Measurements from ENCODE around the gene CKAP5. TPM values are rescaled to one million over a fixed set of nuclear protein-coding genes. Genes with fewer than 3 reads are reported as not detected.

Gene CKAP5
- total RNA-seq, 1 donor from 2014 or later: 247 TPM

DNA sequence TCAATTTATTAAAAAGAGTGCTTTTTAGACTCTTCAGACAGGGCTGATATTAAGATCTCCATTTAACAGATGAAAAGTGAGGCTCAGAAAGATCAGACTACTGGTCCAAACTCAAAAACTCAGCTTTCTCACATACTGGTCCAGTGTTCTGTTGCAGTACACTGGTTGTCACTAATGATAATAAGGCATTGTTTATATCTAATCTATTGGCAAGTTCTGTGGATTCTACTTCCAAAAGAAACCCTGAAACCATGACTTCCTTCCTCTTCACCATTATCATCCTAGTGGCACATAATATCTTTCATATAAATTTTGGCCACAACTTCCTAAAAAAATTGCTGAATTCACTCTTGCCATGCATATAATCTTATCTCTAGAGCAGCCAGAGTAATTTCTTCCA is 90.1 kb downstream of the CKAP5 start:
- H3K4me3 ChIP-seq: no peak overlapping the region
- no peaks in the 10 kb centered on the region for H4K20me1 ChIP-seq (ENCODE audit: low read depth)
- no peaks in the 10 kb centered on the region for H3K9me3 ChIP-seq (ENCODE audit: low read depth)
- Mint-ChIP-seq H3K36me3 (peaks cover 47% of the 10 kb centered on the region), H3K27me3 (ENCODE audit: insufficient read depth, low read depth) (no peaks in the 10 kb centered on the region), H3K4me3 (no peak overlapping the region), H3K4me1 (no peaks in the 10 kb centered on the region), H3K9me3 (no peaks in the 10 kb centered on the region), H3K27ac (no peak overlapping the region)
- no peak for DNase-seq (ENCODE audit: low spot score)
- H3K4me2 ChIP-seq: no peak overlapping the region
- no peaks in the 10 kb centered on the region for H3K27me3 ChIP-seq
- peaks cover 45% of the 10 kb centered on the region for H3K36me3 ChIP-seq
- no peak overlapping the region for H3K27ac ChIP-seq
- H3F3A ChIP-seq (ENCODE audit: low read depth): peaks cover 23% of the 10 kb centered on the region
- H2AFZ ChIP-seq (replicated peaks): no peak overlapping the region
- H3K4me1 ChIP-seq: no peaks in the 10 kb centered on the region
- H3K9ac ChIP-seq: no peak overlapping the region
- H3K79me2 ChIP-seq (ENCODE audit: low read depth): no peaks in the 10 kb centered on the region
- TF ChIP-seq EZH2 (IDR thresholded peaks at IDR 0.05): no peak
- TF ChIP-seq CTCF (IDR thresholded peaks at IDR 0.05): no peak
- no peak for TF ChIP-seq EZH2phosphoT487 (IDR thresholded peaks at IDR 0.05)

DNA sequence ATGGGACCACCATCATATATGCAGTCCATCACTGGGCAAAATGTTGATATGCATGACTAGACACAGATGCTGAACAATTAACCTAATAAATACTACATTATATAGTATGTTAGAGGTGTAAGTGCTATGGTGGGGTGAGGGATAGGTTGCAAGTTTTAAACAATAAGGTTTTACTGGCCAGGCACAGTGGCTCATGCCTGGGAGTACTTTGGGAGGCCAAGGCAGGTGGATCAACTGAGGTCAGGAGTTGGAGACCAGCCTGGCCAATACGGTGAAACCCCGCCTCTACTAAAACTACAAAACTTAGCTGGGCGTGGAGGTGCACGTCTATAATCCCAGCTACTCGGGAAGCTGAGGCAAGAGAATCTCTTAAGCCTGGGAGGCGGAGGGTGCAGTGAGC is 98.9 kb downstream of the CKAP5 start:
- TF ChIP-seq CTCF (IDR thresholded peaks at IDR 0.05) (no peak), EZH2phosphoT487 (IDR thresholded peaks at IDR 0.05) (no peak)
- Histone ChIP-seq H3K9ac (no peak overlapping the region), H3K4me1 (no peaks in the 10 kb centered on the region), H3F3A (ENCODE audit: low read depth) (peaks cover 3% of the 10 kb centered on the region), H3K27me3 (no peaks in the 10 kb centered on the region), H3K4me2 (no peak overlapping the region), H2AFZ (replicated peaks) (no peak overlapping the region), H4K20me1 (ENCODE audit: low read depth) (no peaks in the 10 kb centered on the region), H3K4me3 (no peak overlapping the region), H3K9me3 (ENCODE audit: low read depth) (no peaks in the 10 kb centered on the region), H3K27ac (no peak overlapping the region), H3K79me2 (ENCODE audit: low read depth) (no peaks in the 10 kb centered on the region), H3K36me3 (peaks cover 29% of the 10 kb centered on the region)
- H3K36me3 Mint-ChIP-seq: peaks cover 46% of the 10 kb centered on the region
- no peak overlapping the region for H3K4me3 Mint-ChIP-seq
- no peak overlapping the region for H3K27ac Mint-ChIP-seq
- H3K4me1 Mint-ChIP-seq: no peaks in the 10 kb centered on the region
- no peaks in the 10 kb centered on the region for H3K27me3 Mint-ChIP-seq (ENCODE audit: insufficient read depth, low read depth)
- DNase-seq (ENCODE audit: low spot score): no peak
- H3K9me3 Mint-ChIP-seq: no peaks in the 10 kb centered on the region

- H3K27me3 Mint-ChIP-seq (ENCODE audit: insufficient read depth, low read depth): no peaks in the 10 kb centered on the region
- H3K4me3 ChIP-seq: no peak overlapping the region
- no peaks in the 10 kb centered on the region for H3K4me1 Mint-ChIP-seq
- no peak for DNase-seq (ENCODE audit: low spot score)
- H3K9me3 Mint-ChIP-seq: no peaks in the 10 kb centered on the region
- H3K36me3 ChIP-seq: peaks cover 26% of the 10 kb centered on the region
- H3K4me2 ChIP-seq: no peak overlapping the region
- H4K20me1 ChIP-seq (ENCODE audit: low read depth): no peaks in the 10 kb centered on the region
- H3K36me3 Mint-ChIP-seq: peaks cover 49% of the 10 kb centered on the region
- no peaks in the 10 kb centered on the region for H3K4me1 ChIP-seq
- no peak overlapping the region for H3K9ac ChIP-seq
- no peak overlapping the region for H2AFZ ChIP-seq (replicated peaks)
- H3K79me2 ChIP-seq (ENCODE audit: low read depth): no peaks in the 10 kb centered on the region
- no peak overlapping the region for H3K27ac ChIP-seq
- peaks cover 3% of the 10 kb centered on the region for H3F3A ChIP-seq (ENCODE audit: low read depth)
- no peak overlapping the region for H3K27ac Mint-ChIP-seq
- TF ChIP-seq EZH2 (IDR thresholded peaks at IDR 0.05): no peak
- no peak for TF ChIP-seq CTCF (IDR thresholded peaks at IDR 0.05)
- no peak for TF ChIP-seq EZH2phosphoT487 (IDR thresholded peaks at IDR 0.05)
- no peak overlapping the region for H3K4me3 Mint-ChIP-seq
- H3K9me3 ChIP-seq (ENCODE audit: low read depth): no peaks in the 10 kb centered on the region
- H3K27me3 ChIP-seq: no peaks in the 10 kb centered on the region
Measured at GRCh38 chr11:46745995-46746394, 100.1 kb downstream of the CKAP5 start.

Data from neural progenitor cell (in vitro differentiated cells).